Measurements from ENCODE around the gene TBC1D12. TPM values are rescaled to one million over a fixed set of nuclear protein-coding genes. Genes with fewer than 3 reads are reported as not detected.
A peak's percentile ranks its signal among the peaks of the same experiment; 100 is the strongest.

The TBC1D12 gene
- total and polyA plus RNA-seq, 2 donors (not counting 3 experiments of a cell fraction or from before 2014, with no cell fraction given), result 2.9 to 7.3 TPM

DNA sequence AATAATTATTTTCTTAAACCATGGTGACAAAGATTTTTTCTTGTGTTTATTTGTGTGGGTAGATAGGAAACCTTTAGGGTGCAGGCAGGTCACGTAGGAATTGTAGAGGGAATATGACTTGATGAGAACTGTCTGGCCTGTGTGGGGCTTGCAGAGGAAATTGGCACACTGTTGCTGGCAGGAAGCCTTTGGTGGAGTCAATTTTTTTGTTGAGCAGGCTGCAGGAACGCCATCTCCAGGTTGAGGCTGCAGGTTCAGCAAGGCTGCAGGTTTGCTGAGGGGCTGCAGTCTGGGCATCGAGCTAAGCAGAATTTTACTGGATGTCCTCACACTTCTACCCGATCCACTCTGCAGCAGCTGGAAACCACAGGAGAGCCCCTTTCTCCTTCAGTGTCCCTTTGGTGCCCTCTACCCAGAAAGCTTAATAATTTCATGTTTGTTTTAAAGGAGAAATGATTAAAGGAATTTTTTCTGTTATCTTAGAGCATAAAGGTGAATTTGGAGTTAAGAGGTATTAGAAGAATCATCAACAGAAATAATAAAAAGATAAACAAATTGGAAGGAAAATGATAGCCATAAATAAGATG, 37.0 kb downstream of the TBC1D12 start:
- Histone ChIP-seq H3K4me2 (ENCODE audit: insufficient read depth, low read length) (no peak overlapping the region), H3K27me3 (ENCODE audit: control insufficient read depth in 2 of 2, insufficient read depth in 2 of 2, low read length in 2 of 2) (no peaks in the 10 kb centered on the region), H3K9me3 (replicated peaks; ENCODE audit: control insufficient read depth, insufficient read depth, low read length) (no peaks in the 10 kb centered on the region), H2AFZ (ENCODE audit: low read depth, low read length) (no peak overlapping the region), H3K9ac (replicated peaks; ENCODE audit: extremely low read depth, insufficient read depth, low read length) (no peak overlapping the region), H3K4me1 (ENCODE audit: control insufficient read depth, extremely low read depth, insufficient read depth, low read length) (no peaks in the 10 kb centered on the region), H3K79me2 (ENCODE audit: control insufficient read depth, insufficient read depth, low read length) (peaks cover 9% of the 10 kb centered on the region), H3K36me3 (ENCODE audit: control insufficient read depth in 2 of 2, extremely low read depth in 1 of 2, insufficient read depth in 2 of 2, low read length in 2 of 2) (no peaks in the 10 kb centered on the region), H3K9me1 (replicated peaks; ENCODE audit: control insufficient read depth, extremely low read depth, insufficient read depth, low read length) (no peaks in the 10 kb centered on the region), H4K20me1 (replicated peaks; ENCODE audit: control insufficient read depth, extremely low read depth, insufficient read depth, low read length) (peaks cover 3% of the 10 kb centered on the region), H3K27ac (ENCODE audit: insufficient read depth, low read depth, low read length) (no peak overlapping the region), H3K4me3 (replicated peaks in 1 of 3; ENCODE audit: insufficient read depth in 1 of 3, low read depth in 1 of 3, low read length in 3 of 3) (no peak overlapping the region)
- ChIA-PET POLR2A (no interaction called here), CTCF (interaction anchor here (0.7 to 2.0 kb wide), 3 partner anchors 12 to 523 kb away, joined by 3 to 4 read pairs (median 3); no protein-coding TSS in a partner anchor)
- dilution Hi-C loops (cut with MboI; ENCODE audit: extremely low pct_ligation_motif_present, low sequenced_read_pairs) (no loop called here), intact Hi-C loops (cut with micrococcal nuclease) (no loop called here)
- BruUV-seq (replicated peaks), result no TSS peak
- no peak for FAIRE-seq
- TF ChIP-seq CTCF (IDR thresholded peaks at IDR 0.05; ENCODE audit: extremely low read depth in 1 of 2, insufficient read depth in 1 of 2, low read depth in 1 of 2, low read length in 2 of 2) (no peak), EZH2 (IDR thresholded peaks at IDR 0.05; ENCODE audit: borderline replicate concordance, low read depth, low read length, severe bottlenecking) (no peak), MYC (IDR thresholded peaks at IDR 0.05; ENCODE audit: low read depth, low read length) (no peak), POLR2A (IDR thresholded peaks at IDR 0.05; ENCODE audit: low read depth, low read length) (no peak), POLR2AphosphoS5 (IDR thresholded peaks at IDR 0.05; ENCODE audit: insufficient read depth, low read depth, low read length) (no peak), JUN (IDR thresholded peaks at IDR 0.05; ENCODE audit: borderline replicate concordance, insufficient read depth, insufficient read length, low read depth) (no peak), FOS (IDR thresholded peaks at IDR 0.05; ENCODE audit: borderline replicate concordance, insufficient read depth, low read length) (no peak), GATA2 (IDR thresholded peaks at IDR 0.05; ENCODE audit: insufficient read depth, insufficient read length, low read depth, low read length) (no peak)
- TF ChIP-seq, protein P1, sequence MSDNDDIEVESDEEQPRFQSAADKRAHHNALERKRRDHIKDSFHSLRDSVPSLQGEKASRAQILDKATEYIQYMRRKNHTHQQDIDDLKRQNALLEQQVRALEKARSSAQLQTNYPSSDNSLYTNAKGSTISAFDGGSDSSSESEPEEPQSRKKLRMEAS (IDR thresholded peaks at IDR 0.05; ENCODE audit: insufficient read depth, insufficient read length), result no peak
- DNase-seq (ENCODE audit: low read depth, low spot score), result peak; percentile 32

Data from endothelial cell of umbilical vein (primary cell).